ENCODE results near the gene EVI5.

The EVI5 gene

GRCh38 chr1:92515796-92516201, 269.1 kb downstream of the EVI5 start:
- no peak for DNase-seq (ENCODE audit: low read depth in 2 of 2)

DNA sequence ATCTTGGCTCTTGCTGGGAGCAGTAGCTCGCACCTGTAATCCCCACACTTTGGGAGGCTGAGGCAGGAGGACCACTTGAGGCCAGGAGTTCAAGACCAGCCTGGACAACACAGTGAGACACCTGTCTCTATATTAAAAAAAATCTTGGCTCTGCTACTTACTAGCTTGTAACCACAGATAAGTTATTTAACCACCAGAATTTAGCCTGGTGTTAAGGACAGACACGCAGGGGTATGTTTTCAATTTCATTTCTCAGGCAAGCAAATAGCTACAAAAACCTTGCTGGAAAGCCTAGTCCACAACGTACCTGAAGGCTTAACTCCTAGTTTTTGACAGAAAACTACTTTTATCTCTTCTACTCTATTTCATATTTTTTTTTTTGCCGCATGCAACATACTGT, 273.4 kb downstream of the EVI5 start:
- no peak for DNase-seq (ENCODE audit: low read depth in 2 of 2)

DNA sequence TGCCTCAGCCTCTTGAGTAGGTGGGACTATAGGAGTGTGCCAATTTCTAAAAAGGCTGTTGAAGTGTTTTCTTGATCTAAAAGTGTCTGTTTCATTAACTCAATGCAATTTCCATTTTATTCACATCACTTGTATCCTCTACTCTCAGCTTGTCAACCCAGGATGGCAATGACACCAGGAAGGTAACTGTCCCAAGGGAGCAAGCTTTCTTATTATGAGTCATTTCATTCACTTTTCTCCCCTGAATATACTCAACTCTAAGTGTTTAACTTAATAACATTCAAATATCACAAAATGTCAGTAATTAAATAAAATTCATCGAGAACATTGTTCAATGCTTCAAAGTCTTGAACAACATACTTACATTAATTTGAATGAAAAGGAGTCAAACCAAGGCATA, 275.3 kb downstream of the EVI5 start:
- no peak for DNase-seq (ENCODE audit: low read depth in 2 of 2)

DNA sequence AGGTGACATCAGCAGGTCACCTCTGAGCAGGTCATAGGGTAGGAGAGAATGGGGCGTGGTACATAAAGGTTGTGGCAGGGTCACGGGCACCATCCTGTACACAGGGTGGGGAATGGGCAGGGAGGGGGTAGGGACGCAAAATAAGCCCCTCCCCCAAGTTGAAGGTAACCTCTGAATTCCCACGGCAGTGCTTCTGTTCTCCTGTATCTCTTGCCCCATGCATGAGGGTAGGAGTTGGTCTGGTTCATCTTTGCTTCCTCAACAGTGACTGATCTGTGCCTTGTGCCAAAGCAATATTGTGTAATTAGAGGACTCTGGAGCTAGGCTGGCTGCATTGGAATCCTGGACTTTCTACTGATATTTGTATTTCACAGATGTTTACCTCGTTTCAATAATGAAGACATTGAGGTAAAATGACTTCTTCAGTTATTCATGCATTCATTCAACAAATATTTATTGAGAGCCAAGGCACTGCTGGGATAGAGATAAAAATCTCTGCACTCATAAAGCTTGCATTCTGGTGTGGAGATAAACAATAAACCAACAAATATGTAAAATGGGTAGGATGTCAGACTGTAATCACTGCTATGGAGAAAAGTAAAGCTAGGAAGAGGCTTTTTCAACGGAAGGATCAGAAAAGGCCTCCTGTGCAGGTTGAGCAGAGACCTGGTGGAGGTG, 279.8 kb downstream of the EVI5 start:
- no peak for DNase-seq (ENCODE audit: low read depth in 2 of 2)

DNA sequence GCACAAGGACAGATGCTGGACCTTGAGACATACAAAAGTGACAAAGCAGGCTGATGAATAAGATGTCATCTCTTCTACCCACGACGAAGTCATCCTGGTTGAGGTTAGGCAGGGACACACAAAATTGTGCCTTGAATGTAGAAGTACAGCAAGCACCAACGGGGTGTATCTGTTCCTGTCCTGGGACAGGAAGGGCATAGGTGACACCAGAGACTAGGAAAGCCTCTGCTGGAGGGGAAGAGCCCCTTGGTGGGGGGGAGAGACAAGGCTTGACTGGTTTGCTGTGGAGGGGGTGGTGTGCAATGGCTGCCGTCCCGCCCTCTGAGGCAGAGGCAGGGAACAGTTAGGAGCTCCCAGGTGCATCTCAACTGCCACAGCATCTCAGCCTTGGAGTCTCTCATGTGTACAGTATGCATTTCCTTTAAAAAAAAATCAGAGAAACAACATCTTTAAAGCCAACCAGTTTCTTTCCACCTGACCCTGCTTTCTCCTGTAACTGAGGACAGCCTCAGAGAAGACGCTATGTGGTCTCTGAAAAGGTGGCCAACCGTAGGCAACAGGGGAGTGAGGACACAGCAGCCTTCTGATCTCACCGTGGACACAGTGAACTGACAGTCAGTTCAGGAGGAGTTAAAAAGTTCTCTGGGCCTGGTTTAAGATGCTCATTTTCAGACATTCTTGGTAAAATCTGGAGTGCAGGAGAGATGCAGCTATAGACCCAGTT, 280.5 kb downstream of the EVI5 start:
- no peak for DNase-seq (ENCODE audit: low read depth in 2 of 2)

- no peak for DNase-seq (ENCODE audit: low read depth in 2 of 2)
These were observed 281.0 kb downstream of the EVI5 start for GRCh38 chr1:92503926-92504285.

GRCh38 chr1:92503043-92503925, 281.6 kb downstream of the EVI5 start:
- no peak for DNase-seq (ENCODE audit: low read depth in 2 of 2)

DNA sequence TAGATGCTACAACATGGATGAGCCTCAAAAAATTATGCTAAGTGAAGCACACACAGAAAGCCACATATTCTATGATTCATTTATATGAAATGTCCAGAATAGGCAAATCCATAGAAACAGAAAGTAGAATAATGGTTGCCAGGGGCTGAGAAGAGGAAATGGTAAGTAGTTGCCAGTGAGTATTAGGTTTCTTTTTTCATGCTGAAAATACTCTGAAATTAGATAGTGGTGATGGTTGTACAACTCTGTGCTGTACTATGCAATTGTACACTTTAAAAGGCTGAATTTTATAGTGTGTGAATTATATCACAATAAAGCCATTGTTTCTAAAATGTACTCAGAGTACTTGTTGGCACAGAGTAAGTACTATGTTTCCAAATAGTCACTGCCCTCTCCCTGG, 282.7 kb downstream of the EVI5 start:
- DNase-seq (ENCODE audit: low read depth in 2 of 2) = no peak

DNA sequence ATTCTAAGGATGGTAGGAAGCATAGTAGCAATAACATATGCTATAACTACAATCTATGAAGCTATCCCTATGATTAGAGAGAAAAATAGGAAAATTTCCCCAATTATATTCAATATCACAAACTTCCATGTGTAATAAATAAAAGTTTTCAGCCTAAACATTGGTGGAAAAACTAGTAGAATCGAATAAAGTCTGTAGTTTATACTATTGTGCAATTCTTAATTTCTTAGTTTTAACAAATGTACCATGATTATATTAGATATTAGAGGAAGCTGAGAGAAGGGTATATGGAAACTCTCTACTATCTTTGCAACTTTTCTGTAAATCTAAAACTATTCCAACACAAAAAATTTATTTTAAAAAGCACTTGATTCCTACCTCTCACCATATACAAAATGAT, 284.4 kb downstream of the EVI5 start:
- DNase-seq (ENCODE audit: low read depth in 2 of 2) = no peak

DNA sequence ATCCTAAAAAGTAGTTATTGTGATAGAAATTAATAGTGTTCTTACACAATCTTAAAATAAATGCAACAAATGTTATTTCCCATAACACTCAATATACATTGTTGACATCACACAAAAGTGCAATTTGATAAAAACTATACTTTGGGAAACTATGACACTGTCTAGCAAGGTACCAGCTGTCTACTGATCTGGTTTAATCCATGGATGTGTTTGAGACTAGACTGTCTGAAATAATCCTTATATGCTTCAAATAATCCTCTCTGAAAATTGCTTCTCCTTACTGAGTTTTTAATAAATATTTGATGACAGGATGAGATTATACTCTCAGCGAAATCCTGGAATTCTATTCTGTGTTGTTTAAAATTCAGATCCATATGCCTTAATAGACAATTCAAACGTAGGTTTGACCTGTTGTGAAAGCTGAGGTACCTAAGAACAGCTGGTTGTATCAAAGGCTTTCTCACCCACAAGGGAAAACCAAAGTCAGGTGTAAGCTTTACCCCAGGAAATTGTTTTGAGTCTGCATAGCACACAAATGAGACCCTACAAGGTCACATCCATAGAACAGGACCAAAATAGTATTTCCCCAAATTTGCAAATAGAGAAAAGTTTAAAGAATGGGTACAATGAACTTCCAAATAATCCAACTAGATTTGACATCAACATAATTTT, 289.4 kb downstream of the EVI5 start:
- DNase-seq (ENCODE audit: low read depth in 2 of 2) = no peak

GRCh38 chr1:92494485-92495141, 290.3 kb downstream of the EVI5 start:
- no peak for DNase-seq (ENCODE audit: low read depth in 2 of 2)

DNA sequence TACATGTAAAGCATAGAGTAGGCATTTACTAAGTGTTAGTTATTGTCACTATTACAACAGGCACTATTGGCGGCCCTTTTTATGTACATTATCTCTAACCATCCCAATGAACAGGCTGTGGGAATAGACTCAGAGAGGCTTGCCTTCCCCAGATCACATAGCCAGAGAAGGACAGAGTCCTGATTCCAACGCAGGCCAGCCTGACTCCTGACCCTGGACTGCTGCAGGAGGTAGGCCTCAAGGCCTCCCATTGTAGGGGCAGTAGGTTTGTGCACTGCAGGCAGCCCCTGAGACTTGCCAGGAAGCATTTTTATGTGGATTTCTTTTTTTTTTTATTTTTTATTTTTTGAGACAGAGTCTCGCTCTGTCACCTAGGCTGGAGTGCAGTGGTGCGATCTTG, 291.8 kb downstream of the EVI5 start:
- no peak for DNase-seq (ENCODE audit: low read depth in 2 of 2)

- DNase-seq (ENCODE audit: low read depth in 2 of 2) = no peak
These were observed 296.1 kb downstream of the EVI5 start for GRCh38 chr1:92488832-92489231.

DNA sequence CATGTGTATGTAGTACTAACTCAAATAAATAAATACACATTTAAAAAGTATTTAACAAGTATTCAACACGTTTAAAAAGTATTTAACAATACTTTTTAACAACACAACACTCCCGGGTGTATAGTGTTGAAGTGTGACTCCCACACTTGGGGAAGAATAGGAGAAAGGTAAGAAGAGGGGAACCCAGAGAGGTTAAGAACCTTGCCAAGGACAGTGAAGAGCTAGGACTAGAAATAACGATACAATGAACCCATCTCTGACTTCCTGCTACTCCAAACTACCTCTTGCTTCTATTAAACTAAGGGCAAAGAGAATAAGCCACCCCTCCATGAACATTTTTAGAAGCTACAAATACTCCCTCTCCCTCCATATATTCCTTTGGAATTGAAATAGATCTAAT, 296.5 kb downstream of the EVI5 start:
- DNase-seq (ENCODE audit: low read depth in 2 of 2) = no peak

- DNase-seq (ENCODE audit: low read depth in 2 of 2) = no peak
These were observed 297.8 kb downstream of the EVI5 start for GRCh38 chr1:92487078-92487605.

- peak; percentile 84 to 85 for DNase-seq (ENCODE audit: low read depth in 2 of 2)
These were observed 298.4 kb downstream of the EVI5 start, which contains the start of gene GFI1 for GRCh38 chr1:92486251-92487077. Gene GFI1 (minus strand): TSS chr1:92486925. CDS start chr1:92483487, 3,438 bp downstream.

GRCh38 chr1:92485381-92486250, 299.3 kb downstream of the EVI5 start:
- DNase-seq (ENCODE audit: low read depth in 2 of 2) = peak; percentile 90

- peak; percentile 74 to 80 for DNase-seq (ENCODE audit: low read depth in 2 of 2)
These were observed 300.2 kb downstream of the EVI5 start for GRCh38 chr1:92484472-92485380.

Measured in stimulated activated CD8-positive, alpha-beta memory T cell treated with anti-CD3 and anti-CD28 coated beads, Interleukin-15, amount 100 ng/mL, for 48 hours (primary cell).